Measurements from ENCODE around the gene GSTM4. TPM values are rescaled to one million over a fixed set of nuclear protein-coding genes. Genes with fewer than 3 reads are reported as not detected.

The GSTM4 gene
- total and polyA plus RNA-seq, 9 of the 15 experiments (the other 6 are each of a cell fraction or from before 2014, with no cell fraction given) = 18.8 to 53.4 (median 38.8) TPM

DNA sequence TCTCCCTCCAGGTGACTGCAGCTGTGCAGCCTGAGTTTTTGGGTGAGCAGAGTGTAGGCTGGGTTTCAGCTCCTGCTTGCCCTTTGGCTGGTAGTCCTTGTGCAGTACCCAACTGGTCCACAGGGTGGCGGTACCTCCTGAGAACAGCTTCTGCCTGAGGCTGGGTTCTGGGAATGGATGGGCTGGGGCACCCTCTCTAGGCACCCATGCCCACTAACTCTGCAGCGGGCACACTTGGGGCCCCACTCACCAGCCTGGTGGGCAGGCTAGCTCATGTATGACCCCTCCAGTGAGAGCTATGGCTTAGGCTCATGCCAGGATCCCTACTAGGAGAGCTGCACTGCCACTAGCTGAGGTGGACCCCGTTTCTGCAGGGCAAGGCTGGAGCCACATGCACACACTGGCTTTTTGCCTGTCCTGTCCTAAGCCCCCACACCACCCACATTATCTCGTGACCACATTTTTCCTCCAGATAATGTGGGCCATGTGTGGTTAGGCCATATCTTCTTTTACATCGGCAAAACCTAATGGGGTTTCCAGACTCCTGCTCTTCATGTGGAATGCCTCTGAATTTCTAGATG is 15.5 kb upstream of the GSTM4 start (continued):
- TF ChIP-seq, protein P1, sequence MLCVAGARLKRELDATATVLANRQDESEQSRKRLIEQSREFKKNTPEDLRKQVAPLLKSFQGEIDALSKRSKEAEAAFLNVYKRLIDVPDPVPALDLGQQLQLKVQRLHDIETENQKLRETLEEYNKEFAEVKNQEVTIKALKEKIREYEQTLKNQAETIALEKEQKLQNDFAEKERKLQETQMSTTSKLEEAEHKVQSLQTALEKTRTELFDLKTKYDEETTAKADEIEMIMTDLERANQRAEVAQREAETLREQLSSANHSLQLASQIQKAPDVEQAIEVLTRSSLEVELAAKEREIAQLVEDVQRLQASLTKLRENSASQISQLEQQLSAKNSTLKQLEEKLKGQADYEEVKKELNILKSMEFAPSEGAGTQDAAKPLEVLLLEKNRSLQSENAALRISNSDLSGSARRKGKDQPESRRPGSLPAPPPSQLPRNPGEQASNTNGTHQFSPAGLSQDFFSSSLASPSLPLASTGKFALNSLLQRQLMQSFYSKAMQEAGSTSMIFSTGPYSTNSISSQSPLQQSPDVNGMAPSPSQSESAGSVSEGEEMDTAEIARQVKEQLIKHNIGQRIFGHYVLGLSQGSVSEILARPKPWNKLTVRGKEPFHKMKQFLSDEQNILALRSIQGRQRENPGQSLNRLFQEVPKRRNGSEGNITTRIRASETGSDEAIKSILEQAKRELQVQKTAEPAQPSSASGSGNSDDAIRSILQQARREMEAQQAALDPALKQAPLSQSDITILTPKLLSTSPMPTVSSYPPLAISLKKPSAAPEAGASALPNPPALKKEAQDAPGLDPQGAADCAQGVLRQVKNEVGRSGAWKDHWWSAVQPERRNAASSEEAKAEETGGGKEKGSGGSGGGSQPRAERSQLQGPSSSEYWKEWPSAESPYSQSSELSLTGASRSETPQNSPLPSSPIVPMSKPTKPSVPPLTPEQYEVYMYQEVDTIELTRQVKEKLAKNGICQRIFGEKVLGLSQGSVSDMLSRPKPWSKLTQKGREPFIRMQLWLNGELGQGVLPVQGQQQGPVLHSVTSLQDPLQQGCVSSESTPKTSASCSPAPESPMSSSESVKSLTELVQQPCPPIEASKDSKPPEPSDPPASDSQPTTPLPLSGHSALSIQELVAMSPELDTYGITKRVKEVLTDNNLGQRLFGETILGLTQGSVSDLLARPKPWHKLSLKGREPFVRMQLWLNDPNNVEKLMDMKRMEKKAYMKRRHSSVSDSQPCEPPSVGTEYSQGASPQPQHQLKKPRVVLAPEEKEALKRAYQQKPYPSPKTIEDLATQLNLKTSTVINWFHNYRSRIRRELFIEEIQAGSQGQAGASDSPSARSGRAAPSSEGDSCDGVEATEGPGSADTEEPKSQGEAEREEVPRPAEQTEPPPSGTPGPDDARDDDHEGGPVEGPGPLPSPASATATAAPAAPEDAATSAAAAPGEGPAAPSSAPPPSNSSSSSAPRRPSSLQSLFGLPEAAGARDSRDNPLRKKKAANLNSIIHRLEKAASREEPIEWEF (CRISPR knock-in tag; IDR thresholded peaks at IDR 0.05) = no peak
- TF ChIP-seq RBM17 (IDR thresholded peaks at IDR 0.05; ENCODE audit: borderline replicate concordance, low read depth, low read length) (no peak), HDAC8 (tag; IDR thresholded peaks at IDR 0.05) (no peak), TEAD1 (CRISPR knock-in tag; IDR thresholded peaks at IDR 0.05) (no peak), ZNF23 (CRISPR knock-in tag; IDR thresholded peaks at IDR 0.05) (no peak), CHD4 (IDR thresholded peaks at IDR 0.05; ENCODE audit: insufficient read depth, insufficient replicate concordance, low read depth, low read length, poor library complexity, severe bottlenecking) (no peak), SMARCE1 (IDR thresholded peaks at IDR 0.05) (peak; percentile 56; the same call in 1 of the 2 replicates), MCM7 (IDR thresholded peaks at IDR 0.05) (no peak), NFIC (IDR thresholded peaks at IDR 0.05) (no peak), SMC3 (conservative IDR thresholded peaks at IDR 0.05; ENCODE audit: insufficient read depth, low read depth, low read length) (peak; percentile 90), ZNF263 (CRISPR knock-in tag; IDR thresholded peaks at IDR 0.05; ENCODE audit: borderline replicate concordance) (no peak)
- TF ChIP-seq, protein P2, sequence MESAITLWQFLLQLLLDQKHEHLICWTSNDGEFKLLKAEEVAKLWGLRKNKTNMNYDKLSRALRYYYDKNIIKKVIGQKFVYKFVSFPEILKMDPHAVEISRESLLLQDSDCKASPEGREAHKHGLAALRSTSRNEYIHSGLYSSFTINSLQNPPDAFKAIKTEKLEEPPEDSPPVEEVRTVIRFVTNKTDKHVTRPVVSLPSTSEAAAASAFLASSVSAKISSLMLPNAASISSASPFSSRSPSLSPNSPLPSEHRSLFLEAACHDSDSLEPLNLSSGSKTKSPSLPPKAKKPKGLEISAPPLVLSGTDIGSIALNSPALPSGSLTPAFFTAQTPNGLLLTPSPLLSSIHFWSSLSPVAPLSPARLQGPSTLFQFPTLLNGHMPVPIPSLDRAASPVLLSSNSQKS (CRISPR knock-in tag; IDR thresholded peaks at IDR 0.05) = no peak
- TF ChIP-seq, protein P3, sequence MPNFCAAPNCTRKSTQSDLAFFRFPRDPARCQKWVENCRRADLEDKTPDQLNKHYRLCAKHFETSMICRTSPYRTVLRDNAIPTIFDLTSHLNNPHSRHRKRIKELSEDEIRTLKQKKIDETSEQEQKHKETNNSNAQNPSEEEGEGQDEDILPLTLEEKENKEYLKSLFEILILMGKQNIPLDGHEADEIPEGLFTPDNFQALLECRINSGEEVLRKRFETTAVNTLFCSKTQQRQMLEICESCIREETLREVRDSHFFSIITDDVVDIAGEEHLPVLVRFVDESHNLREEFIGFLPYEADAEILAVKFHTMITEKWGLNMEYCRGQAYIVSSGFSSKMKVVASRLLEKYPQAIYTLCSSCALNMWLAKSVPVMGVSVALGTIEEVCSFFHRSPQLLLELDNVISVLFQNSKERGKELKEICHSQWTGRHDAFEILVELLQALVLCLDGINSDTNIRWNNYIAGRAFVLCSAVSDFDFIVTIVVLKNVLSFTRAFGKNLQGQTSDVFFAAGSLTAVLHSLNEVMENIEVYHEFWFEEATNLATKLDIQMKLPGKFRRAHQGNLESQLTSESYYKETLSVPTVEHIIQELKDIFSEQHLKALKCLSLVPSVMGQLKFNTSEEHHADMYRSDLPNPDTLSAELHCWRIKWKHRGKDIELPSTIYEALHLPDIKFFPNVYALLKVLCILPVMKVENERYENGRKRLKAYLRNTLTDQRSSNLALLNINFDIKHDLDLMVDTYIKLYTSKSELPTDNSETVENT (CRISPR knock-in tag; IDR thresholded peaks at IDR 0.05) = no peak
- TF ChIP-seq, protein P4, sequence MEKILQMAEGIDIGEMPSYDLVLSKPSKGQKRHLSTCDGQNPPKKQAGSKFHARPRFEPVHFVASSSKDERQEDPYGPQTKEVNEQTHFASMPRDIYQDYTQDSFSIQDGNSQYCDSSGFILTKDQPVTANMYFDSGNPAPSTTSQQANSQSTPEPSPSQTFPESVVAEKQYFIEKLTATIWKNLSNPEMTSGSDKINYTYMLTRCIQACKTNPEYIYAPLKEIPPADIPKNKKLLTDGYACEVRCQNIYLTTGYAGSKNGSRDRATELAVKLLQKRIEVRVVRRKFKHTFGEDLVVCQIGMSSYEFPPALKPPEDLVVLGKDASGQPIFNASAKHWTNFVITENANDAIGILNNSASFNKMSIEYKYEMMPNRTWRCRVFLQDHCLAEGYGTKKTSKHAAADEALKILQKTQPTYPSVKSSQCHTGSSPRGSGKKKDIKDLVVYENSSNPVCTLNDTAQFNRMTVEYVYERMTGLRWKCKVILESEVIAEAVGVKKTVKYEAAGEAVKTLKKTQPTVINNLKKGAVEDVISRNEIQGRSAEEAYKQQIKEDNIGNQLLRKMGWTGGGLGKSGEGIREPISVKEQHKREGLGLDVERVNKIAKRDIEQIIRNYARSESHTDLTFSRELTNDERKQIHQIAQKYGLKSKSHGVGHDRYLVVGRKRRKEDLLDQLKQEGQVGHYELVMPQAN (IDR thresholded peaks at IDR 0.05; ENCODE audit: borderline replicate concordance) = no peak

Measured in K562 (cell line).